Gastrocnemius medialis (tissue), 4 donors: ENCODE results near the gene STRIT1. TPM values are rescaled to one million over a fixed set of nuclear protein-coding genes. Genes with fewer than 3 reads are reported as not detected.

ENCODE experiments used
- ATAC-seq, 2 donors: fragments of 150-250 bp; one replicate each; pipeline ENCODE4 v1.9.1; 2016
- DNase-seq, 2 donors: peaks; one replicate each; pipeline ENCODE4 v3.0.0-alpha.2; 2019
- H3K27ac ChIP-seq, 4 donors: fragments of 200-600 bp; sonication (generic); 1 replicate in 1 of 4; 2 replicates in 3 of 4; pipeline ENCODE4 v1.5.1; 2016 to 2018; ENCODE audit warnings: mild to moderate bottlenecking in 2 of 4, moderate library complexity in 1 of 4
- H3K27me3 ChIP-seq, 3 donors: fragments of 200-600 bp; sonication (generic) in 2 of 3; 1 replicate in 1 of 3; 2 replicates in 2 of 3; pipeline versions ENCODE4 v1.5.1 to v1.6.0; 2016 to 2019; ENCODE audit warnings: mild to moderate bottlenecking in 1 of 3, moderate library complexity in 1 of 3
- H3K36me3 ChIP-seq, 2 donors: fragments of 200-600 bp; sonication (generic) in 1 of 2; one replicate each; pipeline ENCODE4 v1.5.1; 2017 to 2018
- H3K4me1 ChIP-seq, 2 donors: fragments of 200-600 bp; sonication (generic) in 1 of 2; one replicate each; pipeline ENCODE4 v1.5.1; 2016 to 2017; ENCODE audit warnings: mild to moderate bottlenecking in 2 of 2
- H3K4me3 ChIP-seq, 4 donors: fragments of 200-600 bp; sonication (generic) in 3 of 4; 1 replicate in 1 of 4; 2 replicates in 3 of 4; pipeline ENCODE4 v1.5.1; 2016 to 2019; ENCODE audit warnings: mild to moderate bottlenecking in 2 of 4
- H3K9me3 ChIP-seq, 3 donors: fragments of 200-600 bp; sonication (generic) in 2 of 3; 1 replicate in 1 of 3; 2 replicates in 2 of 3; pipeline ENCODE4 v1.5.1; 2016 to 2019
- POLR2A ChIP-seq, 2 donors: fragments of 450-650 bp; IDR thresholded peaks; one replicate each; pipeline ENCODE4 v1.6.1; 2017; ENCODE audit warnings: antibody characterized with exemption in 2 of 2, mild to moderate bottlenecking in 2 of 2, moderate library complexity in 2 of 2
- in situ Hi-C, 4 donors: fragments of 200-750 bp; cut with MboI; loops; one replicate each; pipeline versions ENCODE4 v1.15.0 to v1.8.0; 2017; ENCODE audit warnings: low sequenced_read_pairs in 4 of 4
- intact Hi-C: fragments of 100-400 bp; cut with DNase I; formaldehyde crosslinking; loops from one replicate; pipeline ENCODE4 v1.15.1; 2023; ENCODE audit warnings: low total_unique reads
- total RNA-seq, 4 donors: library from RNA; depleted of rRNA; stranded (reverse); fragments of >200 nt; gene quantifications; one replicate each; pipeline versions ENCODE4 v1.1.0 to v1.2.3, GENCODE V29; 2016
- TF ChIP-seq, protein P1 (sequence below), 5 experiments: fragments of 450-650 bp in 3 of 5; fragments of 200-600 bp in 2 of 5; sonication (generic) in 2 of 5; IDR thresholded peaks in 4 of 5; conservative IDR thresholded peaks in 1 of 5; 1 replicate in 4 of 5; 2 replicates in 1 of 5; pipeline ENCODE4 v1.5.1; 2016 to 2019; ENCODE audit warnings: antibody characterized with exemption in 5 of 5, mild to moderate bottlenecking in 3 of 5, moderate library complexity in 3 of 5

STRIT1 gene
- total RNA-seq, 4 donors from 2014 or later = 507 to 2,272 (median 1,180) TPM

DNA sequence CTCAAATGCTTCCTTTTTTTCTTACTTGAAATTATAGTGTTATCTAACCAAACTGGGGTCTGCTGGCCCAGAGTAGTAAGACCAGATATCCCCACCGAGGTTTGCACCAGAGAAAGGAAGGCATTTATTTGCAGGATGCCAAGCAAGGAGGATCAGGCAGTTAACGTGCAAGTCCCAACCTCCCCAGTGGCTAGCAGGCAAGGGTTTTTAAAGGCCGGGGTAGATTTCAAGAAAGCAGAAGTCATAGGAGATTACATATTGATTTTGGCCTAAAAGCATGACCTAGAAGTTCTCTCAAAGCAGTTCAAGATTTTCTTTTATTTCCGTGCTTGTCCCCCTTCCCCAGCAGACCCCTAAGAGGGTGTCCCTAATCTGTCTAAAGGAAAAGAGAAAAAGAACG is 32.8 kb upstream of the STRIT1 start:
- H3K27me3 ChIP-seq = no peaks in the 10 kb centered on the region
- intact Hi-C loops = no loop called here
- no peak for ATAC-seq
- no peaks in the 10 kb centered on the region for H3K36me3 ChIP-seq
- no peak for DNase-seq
- H3K4me1 ChIP-seq = peaks cover 0 to 11% of the 10 kb centered on the region in 2 donors
- in situ Hi-C loops = loop anchor here (5.0 to 25.0 kb wide), 7 partner anchors 361 to 991 kb away; no protein-coding TSS in a partner anchor
- no peak overlapping the region for H3K4me3 ChIP-seq
- no peaks in the 10 kb centered on the region for H3K9me3 ChIP-seq
- H3K27ac ChIP-seq = no peak overlapping the region
- TF ChIP-seq, protein P1, sequence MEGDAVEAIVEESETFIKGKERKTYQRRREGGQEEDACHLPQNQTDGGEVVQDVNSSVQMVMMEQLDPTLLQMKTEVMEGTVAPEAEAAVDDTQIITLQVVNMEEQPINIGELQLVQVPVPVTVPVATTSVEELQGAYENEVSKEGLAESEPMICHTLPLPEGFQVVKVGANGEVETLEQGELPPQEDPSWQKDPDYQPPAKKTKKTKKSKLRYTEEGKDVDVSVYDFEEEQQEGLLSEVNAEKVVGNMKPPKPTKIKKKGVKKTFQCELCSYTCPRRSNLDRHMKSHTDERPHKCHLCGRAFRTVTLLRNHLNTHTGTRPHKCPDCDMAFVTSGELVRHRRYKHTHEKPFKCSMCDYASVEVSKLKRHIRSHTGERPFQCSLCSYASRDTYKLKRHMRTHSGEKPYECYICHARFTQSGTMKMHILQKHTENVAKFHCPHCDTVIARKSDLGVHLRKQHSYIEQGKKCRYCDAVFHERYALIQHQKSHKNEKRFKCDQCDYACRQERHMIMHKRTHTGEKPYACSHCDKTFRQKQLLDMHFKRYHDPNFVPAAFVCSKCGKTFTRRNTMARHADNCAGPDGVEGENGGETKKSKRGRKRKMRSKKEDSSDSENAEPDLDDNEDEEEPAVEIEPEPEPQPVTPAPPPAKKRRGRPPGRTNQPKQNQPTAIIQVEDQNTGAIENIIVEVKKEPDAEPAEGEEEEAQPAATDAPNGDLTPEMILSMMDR (IDR thresholded peaks at IDR 0.05 in 4 of 5, conservative IDR thresholded peaks at IDR 0.05 in 1 of 5) = no peak
- no peak for TF ChIP-seq POLR2A (IDR thresholded peaks at IDR 0.05)

DNA sequence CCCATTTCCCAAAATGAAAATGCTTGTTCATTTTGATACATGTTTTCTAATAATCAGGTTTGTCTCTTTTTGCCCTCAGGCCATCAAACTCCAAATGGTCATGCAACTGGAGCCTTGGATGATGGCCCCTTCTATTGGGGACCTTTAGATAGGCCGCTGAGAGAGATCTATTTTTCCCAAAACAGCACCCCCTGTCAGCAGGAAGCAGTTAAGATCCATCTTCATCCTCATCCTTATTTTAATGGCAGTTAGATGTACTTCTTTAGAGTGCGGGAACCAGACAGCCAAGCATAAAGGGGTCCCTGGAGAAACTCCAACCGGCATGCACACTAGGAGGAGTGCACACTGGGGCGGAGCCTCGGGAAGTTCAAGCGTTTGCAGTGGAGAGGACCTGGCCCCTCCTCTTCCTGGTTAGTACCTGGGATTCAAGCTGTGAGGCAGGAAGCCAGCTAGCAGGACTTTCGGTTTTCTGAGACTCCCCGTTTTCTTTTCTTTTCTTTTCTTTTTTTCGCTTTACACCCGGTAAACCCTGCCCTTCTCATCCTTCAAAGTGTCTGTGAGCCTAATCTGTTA is 31.9 kb upstream of the STRIT1 start:
- DNase-seq = no peak
- no peaks in the 10 kb centered on the region for H3K27me3 ChIP-seq
- no peaks in the 10 kb centered on the region for H3K9me3 ChIP-seq
- TF ChIP-seq POLR2A (IDR thresholded peaks at IDR 0.05) = no peak
- TF ChIP-seq, protein P1 (IDR thresholded peaks at IDR 0.05 in 4 of 5, conservative IDR thresholded peaks at IDR 0.05 in 1 of 5) = no peak
- in situ Hi-C loops (loop anchor here (5.0 to 25.0 kb wide), 7 partner anchors 361 to 991 kb away; no protein-coding TSS in a partner anchor), intact Hi-C loops (loop anchor here (2.0 kb wide), 1 partner anchor 371 kb away; no protein-coding TSS in a partner anchor)
- no peak overlapping the region for H3K4me3 ChIP-seq
- ATAC-seq = no peak
- no peaks in the 10 kb centered on the region for H3K36me3 ChIP-seq
- peaks cover 0 to 12% of the 10 kb centered on the region in 2 donors for H3K4me1 ChIP-seq
- no peak overlapping the region for H3K27ac ChIP-seq

DNA sequence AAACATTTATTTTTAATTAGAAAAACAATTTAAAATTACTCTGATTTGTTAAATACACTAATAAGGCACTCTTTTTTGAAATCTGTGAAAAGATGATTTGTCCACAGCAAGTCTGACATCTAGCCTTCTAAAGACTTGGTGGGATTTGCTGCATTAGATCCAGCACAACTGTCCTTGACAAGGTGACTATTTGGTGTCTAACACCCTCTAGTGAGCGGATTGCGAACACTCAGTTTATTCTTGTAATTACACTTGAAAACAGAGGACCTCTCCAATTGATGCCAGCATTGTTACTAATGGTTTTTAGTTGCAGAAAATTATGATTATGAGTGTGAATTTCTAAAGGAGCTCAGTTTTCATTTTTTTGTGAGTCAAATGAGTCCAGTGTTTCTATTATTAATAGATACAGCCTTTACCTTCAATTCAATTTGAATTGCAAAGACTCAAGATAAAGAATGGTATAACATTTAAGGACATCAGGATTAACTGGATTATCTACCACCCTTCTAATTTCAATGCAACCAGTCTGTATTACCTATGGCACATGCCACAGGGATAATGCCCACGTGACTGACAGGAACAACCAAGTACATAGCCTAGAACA is 29.7 kb upstream of the STRIT1 start:
- DNase-seq (peak; percentile 33 to 39), ATAC-seq (peak; percentile 93 to 95)
- no peak overlapping the region for H3K4me3 ChIP-seq
- peak overlapping the region in 2 of 4 donors; percentile 45 to 70 for H3K27ac ChIP-seq
- no peaks in the 10 kb centered on the region for H3K36me3 ChIP-seq
- intact Hi-C loops (loop anchor here (1.0 to 5.0 kb wide), 3 partner anchors 141 to 986 kb away; no protein-coding TSS in a partner anchor), in situ Hi-C loops (loop anchor here (5.0 to 25.0 kb wide), 7 partner anchors 236 to 988 kb away; partner anchors contain the start of gene MME (in 1 of the 4))
- H3K27me3 ChIP-seq = no peaks in the 10 kb centered on the region
- H3K9me3 ChIP-seq = no peaks in the 10 kb centered on the region
- peaks cover 0 to 12% of the 10 kb centered on the region in 2 donors for H3K4me1 ChIP-seq
- no peak for TF ChIP-seq POLR2A (IDR thresholded peaks at IDR 0.05)
- TF ChIP-seq, protein P1 (IDR thresholded peaks at IDR 0.05 in 4 of 5, conservative IDR thresholded peaks at IDR 0.05 in 1 of 5) = peak; percentile 62 to 81 (median 74)

DNA sequence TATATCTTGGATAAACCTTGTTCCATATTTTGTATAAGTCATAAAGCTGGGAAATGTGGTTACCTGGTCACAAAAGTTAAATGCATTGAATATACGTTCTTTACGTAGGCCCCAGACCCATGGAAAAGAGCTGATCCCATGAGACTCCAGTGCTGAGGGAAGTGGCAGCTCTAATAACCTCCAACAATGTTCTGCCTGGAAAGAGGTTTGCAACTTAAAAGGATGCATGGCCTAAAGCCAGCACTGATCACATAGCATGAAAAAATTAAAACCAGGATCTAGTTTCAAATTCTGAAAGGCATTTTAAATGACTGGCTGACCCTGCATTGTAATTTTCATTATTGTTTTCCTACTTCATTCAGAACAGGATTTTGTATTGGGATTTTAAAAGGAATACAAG is 27.9 kb upstream of the STRIT1 start:
- no peaks in the 10 kb centered on the region for H3K27me3 ChIP-seq
- no peaks in the 10 kb centered on the region for H3K36me3 ChIP-seq
- in situ Hi-C loops (loop anchor here (5.0 to 25.0 kb wide), 7 partner anchors 234 to 987 kb away; partner anchors contain the start of gene MME (in 1 of the 4)), intact Hi-C loops (loop anchor here (5.0 kb wide), 2 partner anchors 139 to 984 kb away; no protein-coding TSS in a partner anchor)
- no peak for ATAC-seq
- H3K9me3 ChIP-seq = no peaks in the 10 kb centered on the region
- no peak overlapping the region for H3K4me3 ChIP-seq
- no peak for DNase-seq
- H3K4me1 ChIP-seq = peaks cover 7 to 18% of the 10 kb centered on the region in 2 donors
- H3K27ac ChIP-seq = peak overlapping the region in 3 of 4 donors; percentile 0 to 70 (median 45)
- TF ChIP-seq POLR2A (IDR thresholded peaks at IDR 0.05) = no peak
- TF ChIP-seq, protein P1 (IDR thresholded peaks at IDR 0.05 in 4 of 5, conservative IDR thresholded peaks at IDR 0.05 in 1 of 5) = no peak
